GM18511 (cell line): ENCODE measurements around the gene PUS7L.
"Not testable (repeated sequence)": the region's sequence is repeated elsewhere in the genome, so short reads cannot be mapped to it uniquely, and the experiment has no call there.

Experiments used
- ATAC-seq: cut with Tn5 transposase; IDR thresholded peaks from one replicate; pipeline ENCODE4 v1.9.1; 2021; ENCODE audit warnings: mild to moderate bottlenecking, moderate library complexity; ENCODE audit not compliant: unreplicated experiment

Gene PUS7L

DNA sequence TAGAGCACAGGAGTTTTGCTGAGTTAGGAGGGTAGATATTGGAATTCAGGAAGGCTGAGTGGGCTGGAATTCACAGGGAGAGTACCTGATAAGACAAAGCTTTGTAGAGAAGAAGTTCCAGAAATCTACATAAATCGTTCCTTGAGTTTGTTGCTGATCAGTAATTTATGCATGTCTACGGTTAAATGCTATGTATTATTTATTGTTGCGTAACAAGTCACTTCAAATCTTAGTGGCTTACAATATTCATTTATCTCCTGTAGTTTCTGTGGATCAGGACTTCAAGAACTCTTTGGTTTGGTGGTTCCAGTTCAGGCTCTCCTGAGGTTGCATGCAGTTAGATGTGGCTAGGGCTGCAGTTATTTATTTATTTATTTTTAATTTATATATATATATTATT lies 7.8 kb downstream of the PUS7L start:
- ATAC-seq: no peak

DNA sequence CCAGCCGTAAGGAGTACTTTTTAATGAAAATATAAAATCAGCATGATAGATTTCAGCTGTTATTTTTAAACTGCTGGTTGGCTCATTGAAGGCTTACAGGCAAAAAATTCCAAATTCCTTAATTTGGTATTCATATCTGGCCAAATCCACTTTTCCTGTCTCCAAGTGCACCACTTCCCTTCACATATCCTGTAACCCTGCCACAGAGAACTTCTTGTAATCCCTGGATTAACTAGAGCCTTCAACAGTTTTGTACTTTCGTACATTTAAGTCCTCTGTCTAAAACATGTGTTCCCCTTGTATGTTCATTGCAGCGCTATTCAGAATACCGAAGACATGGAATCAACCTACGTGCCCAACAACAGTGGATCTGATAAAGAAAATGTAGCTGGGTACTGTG lies 9.6 kb downstream of the PUS7L start:
- ATAC-seq: no peak

DNA sequence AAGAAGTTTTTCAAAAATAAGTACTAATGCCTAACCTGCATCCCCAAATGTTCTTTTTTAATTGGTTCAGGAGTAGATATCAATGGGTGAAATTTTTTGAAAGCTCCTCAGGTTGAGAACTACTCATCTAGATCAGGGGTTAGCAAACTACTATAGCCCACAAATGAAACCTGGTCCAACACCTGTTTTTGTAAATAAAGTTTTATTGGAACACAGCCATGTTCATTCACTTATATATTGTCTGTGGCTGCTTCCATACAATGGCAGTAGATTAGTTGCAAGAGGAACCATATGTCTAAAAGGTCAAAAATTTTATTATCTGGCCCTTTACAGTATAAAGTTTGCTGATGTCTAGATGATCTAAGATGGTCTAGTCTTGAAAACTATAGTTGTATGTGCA lies 13.8 kb downstream of the PUS7L start:
- no peak for ATAC-seq

DNA sequence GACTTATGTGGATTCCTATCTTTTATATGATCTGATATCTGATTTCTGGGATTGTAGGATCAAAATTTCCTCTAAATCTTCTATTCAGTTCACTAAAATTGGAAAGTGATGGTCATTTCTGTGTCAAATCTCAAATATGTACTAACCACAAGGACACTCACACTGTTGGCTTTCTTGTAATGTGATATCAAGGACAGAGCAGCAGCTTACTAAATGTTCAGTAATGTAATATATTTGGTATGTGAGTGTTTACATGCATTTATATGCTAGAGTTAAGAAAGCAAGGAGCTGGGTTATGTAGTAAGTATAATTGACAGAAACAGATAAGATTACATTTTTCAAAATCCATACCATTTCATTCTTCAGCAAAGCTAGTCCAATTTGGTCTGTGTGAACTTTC lies 16.5 kb downstream of the PUS7L start:
- ATAC-seq: no peak

DNA sequence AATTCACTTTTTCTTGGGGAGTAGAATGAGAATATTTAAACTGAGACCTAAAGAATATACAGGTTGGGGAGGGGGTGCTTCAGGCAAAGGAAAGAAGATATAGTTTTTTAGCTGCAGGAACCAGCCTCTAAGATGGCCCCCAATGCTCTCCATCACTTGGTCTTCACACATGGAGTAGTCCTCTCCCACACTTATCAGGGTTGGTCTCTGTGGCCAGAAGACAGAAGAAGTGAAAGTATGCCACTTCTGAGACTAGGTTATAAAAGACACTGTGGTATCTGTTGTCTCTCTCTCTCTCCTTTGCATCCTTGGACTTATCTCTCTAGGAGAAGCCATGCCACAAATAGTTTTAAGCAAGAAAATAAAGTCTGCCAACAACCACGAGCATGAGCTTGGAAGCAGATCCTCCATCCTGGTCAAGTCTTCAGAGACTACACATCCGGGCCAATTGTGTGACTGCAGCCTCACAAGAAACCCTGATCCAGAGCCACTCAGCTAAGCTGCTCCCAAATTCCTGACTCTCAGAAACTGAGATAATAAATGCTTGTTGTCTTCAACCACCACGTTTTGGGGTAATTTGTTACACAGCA lies 18.0 kb downstream of the PUS7L start:
- ATAC-seq: no peak

DNA sequence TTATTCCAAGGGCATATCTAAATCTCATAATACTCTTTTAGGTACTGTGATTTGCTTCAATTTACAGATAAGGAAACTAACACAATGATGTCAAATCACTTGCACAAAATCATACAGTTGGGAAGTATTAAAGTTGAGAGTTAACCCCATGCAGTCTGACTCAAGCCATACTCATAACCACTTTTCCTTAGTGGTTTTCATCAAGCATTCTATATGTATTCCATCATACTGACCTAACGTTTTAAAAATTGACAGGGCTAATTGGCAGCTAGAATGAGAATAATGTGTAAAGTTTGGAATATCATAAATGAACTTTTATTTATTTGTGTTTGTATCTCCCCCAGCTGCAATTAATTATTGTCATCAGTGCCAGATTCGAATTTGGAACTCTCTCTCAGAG lies 20.9 kb downstream of the PUS7L start:
- ATAC-seq: no peak

DNA sequence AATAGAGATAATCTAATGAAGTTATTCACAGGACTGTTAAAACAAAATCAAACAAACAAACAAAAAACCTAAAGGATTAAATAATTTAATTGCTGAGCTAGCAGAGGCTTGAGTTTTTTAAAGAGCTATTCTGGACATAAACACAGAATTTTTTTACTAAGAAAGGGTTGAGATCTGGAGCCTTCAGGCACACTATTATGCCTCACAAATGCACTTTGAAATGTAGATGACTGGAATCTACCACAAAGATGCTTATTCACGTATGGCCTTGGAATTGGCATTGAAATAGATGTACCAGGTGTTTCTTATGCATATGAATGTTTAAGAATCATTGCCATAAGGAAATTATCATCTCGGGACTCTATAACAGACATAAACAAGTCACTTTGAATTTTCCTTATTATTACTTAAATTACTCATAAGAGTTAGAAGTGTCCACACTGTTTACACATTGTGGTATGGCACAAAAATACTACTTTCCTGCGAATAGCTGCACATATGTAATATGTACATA lies 21.6 kb downstream of the PUS7L start:
- ATAC-seq: no peak

DNA sequence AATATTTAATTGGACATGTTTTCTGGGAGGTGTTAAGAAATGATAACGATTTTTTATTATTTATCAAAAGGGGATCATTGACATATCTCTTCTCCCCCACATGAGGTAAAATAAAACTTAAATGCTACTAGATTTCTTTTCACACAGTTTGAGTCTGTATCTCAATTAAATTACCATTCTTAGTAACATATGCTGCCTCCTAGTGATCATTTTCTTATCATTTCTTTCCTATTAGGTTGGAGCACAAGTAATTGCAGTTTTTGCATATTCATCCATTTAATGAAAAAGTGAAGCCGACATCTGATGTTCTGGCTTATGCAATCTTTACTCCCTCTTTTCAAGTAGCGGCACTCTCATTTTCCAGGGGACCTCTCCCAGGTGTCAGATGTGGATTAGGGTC lies 24.9 kb downstream of the PUS7L start:
- no peak for ATAC-seq

DNA sequence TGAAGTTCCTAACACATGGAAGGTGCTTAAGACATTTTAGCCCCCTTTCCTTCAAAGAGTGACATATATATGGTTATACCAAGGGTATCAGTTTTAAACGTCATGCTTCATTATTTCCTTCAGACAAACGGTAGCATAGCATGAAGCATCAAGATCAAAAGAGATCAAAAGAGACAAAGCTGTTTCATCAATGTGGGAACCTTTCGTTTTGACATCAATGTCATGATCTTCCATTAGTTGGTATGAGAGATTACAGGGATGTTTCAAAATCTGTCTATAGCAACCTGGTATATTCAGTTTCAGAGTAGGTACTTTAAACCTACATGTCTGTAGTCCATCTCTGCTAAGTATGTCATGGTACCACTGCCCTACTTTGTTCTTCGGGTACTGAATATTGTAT lies 28.3 kb downstream of the PUS7L start:
- no peak for ATAC-seq

DNA sequence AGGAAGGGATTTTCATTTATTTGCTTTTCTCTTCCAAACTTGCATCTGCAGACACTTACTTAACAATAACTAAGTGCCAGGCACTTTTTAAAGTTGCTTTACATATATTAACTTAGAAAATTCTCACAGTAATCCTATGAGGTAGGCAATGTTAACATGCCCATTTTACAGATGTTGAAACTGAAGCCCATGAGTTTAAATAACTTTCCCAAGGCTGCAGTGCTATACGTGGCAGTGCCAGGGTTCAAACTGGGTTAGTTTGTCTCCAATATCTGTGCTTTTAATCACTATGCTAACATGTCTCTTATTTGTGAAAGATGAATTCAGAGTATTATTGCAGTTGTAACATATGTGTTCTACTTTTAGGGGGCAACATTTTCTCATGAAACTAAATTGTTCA lies 29.9 kb downstream of the PUS7L start:
- ATAC-seq: no peak

DNA sequence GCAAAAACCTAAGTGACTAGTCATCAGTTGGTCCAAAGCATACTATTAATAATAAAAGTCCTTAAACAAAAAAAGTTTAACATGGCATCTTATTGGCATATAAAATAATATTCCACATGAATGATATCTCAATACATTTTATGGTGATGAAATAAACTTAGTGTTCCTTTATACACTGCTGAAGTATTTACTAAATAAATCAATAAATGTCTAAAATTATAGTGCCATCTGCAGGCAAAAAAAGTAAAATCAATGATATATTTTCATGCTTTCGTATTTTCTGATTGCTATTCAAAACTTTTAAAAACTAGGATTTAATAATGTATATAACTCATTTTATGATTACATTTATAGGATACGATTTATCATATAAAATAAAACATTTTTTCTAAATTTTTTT lies 30.5 kb downstream of the PUS7L start:
- no peak for ATAC-seq

DNA sequence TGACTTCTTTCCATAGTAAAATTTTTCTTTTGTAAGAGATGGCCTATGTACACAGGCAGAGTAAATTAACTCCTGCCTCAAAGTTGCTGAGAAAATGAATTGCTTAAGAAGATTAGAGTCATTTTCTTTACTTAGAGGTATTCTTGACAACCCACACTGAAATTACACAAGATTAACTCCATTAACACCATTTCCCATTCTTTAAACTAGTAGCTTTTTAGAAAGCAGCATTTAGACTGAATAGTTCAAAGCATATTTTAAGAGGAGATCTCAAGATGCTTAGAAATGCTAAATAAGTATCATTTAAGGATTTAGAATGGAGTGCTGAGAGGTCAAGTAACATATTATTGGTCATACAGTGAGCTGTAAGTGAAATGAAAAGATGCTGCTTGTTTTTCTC lies 35.5 kb downstream of the PUS7L start:
- ATAC-seq: no peak

DNA sequence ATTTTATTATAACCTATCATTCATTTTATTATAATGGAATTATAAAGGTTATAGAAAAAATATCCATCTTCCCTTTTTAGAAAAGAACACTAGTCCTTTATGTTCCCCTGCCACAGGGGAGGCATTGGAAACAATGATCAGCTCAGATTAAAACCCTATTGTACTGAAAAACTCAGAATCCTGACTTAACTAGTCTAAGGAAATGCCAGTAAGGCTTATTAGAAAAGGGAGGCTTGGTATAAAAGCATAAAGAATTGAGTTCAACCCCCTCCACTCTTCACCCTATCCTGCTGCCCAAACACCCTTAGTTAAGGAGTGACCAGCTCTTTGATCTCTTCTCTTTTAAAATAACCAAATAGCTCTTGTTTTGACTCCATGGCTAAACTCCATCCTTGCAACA lies 36.0 kb downstream of the PUS7L start:
- no peak for ATAC-seq

DNA sequence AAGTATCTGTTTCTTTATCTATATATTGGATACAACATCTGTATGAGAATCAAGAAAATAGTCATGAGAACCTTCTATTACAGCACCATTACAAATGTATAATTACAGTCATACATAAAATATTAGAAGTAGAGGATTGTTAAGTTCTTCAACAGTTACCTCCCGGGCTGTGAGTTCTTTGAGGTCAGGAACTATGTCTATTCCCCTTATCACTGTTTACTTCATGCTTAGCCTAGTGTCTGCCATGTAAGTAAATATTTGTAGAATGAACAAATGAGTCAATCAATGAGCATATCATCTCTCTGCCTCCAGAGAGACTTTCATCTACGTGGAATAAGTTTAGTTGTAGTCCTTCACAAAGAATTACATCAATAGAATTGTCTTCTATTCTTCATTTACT lies 47.2 kb downstream of the PUS7L start:
- no peak for ATAC-seq

DNA sequence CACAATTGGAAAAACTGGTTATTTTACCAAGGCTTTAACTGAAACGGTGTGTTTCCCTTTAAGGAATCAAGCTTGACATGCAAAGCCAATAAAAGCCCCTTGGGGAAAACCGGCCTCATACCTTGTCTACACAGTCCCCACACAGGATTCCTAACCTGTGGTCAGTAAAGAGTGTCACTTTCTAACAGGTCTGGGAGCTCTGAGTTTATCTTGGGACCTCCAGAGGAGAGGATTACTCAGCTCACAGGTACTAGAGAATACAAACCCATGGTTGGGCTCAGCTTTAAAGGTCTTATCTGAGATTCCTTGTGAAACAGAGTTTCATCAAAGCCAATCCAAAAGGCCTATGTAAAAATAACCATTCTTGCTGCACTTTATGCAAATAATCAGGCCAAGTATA lies 54.8 kb downstream of the PUS7L start:
- not testable (repeated sequence) for ATAC-seq

DNA sequence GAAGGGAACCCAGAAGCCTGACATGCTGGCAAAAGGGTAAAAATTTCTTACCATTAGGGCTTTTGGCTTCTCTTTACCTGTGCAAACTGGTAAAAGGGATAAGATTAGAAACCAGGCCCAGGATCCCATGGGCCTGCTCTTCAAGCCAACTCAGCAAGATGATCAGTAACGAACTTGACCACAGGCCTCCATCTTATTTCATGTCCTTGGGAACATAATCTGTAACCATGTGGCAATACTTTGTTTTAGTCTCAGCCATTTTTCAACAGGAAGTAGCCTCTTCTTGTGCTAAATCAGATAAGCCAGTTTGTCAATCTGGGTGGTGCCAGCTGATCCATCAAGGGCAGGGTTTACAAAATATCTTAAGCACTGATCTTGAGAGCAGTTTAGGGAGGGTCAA lies 57.4 kb downstream of the PUS7L start:
- not testable (repeated sequence) for ATAC-seq

DNA sequence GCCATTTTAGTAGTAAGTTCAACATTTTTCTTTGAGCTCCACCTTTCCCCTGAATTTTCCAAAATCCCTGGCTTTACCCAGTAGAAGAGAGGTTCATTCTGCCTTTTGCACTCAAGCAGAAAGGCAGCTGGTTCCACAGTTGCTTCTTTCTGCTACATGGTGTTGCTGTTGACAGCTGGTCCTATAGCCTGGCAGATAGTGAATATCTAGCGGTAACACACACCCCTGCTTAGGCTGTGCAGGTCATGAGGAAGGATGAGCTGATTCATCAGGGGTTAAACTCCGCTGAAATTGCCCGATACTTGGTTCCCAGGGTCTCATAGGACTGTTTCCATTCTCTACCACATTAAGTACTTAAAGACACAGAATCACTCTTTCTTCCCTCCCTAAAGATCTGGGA lies 62.4 kb downstream of the PUS7L start:
- ATAC-seq: no peak

DNA sequence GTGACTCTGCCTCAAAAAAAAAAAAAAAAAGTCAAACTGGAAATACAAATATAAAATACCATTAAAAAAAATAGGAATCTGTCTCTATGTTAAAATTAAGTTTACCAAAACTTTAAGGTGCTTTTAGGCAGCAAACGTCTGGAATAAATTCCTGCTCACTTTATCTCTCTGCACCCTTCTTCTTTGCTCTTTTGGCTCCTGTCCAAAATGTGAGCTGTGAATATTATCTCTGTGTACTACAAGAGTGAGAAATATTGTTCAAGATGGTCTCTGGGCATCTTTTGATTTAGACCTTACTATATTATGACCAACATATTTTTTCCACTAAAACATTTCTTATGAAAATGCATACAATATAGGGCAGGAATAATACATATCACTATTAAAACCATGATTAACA lies 63.7 kb downstream of the PUS7L start:
- no peak for ATAC-seq

DNA sequence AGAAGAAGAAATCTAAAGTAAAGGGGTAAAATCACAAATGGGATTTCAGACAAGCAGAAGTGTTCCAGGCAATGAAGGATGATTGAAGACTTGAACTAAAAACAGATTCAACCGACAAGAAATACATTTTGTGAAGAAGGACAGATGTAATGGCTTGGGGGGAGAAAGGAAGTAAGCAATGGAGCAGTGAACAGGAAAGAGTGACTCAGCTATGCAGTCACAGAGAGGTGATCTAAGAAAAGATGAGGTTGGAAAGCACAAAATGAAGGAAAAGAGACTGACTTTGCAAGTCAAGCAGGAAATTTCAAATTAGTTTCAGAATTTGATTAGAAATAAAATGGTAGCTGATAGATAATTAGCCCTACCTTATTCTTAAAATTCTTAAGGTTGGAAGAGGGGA lies 66.5 kb downstream of the PUS7L start:
- ATAC-seq: no peak

DNA sequence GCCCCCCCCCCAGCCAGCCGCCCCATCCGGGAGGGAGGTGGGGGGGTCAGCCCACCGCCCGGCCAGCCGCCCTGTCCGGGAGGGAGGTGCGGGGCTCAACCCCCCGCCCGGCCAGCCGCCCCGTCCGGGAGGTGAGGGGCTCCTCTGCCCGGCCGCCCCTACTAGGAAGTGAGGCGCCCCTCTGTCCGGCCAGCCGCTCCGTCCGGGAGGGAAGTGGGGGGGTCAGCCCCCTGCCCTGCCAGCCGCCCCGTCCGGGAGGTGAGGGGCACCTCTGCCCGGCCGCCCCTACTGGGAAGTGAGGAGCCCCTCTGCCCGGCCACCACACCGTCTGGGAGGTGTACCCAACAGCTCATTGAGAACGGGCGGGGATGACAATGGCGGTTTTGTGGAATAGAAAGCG lies 73.1 kb downstream of the PUS7L start:
- ATAC-seq: not testable (repeated sequence)

DNA sequence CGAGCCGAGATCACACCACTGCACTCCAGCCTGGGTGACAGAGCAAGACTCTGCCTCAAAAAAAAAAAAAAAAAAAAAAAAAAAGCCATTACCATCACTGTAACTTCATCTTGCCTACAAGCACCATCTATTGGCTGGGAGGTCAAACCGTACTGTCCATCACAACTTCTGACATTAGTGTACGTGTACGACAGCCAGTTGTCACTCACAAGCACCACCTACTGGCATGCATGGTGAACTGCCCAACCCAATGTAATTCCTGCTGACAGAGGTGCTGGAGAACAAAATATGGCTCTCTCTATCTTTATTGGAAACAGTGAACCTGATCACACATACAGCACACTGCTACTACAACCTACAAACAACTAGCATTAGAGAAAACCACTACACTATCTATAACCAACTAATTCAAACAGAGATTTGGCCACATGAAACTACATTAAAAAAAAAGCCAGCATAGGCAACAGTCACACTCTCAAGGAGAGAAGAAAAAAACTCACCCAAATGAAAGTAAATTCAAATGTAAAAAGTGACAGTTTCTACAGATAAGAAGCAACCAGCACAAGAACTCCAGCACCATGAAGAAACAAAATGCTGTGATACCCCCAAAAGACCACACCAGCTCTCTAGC lies 82.3 kb downstream of the PUS7L start:
- ATAC-seq: peak; percentile 95

DNA sequence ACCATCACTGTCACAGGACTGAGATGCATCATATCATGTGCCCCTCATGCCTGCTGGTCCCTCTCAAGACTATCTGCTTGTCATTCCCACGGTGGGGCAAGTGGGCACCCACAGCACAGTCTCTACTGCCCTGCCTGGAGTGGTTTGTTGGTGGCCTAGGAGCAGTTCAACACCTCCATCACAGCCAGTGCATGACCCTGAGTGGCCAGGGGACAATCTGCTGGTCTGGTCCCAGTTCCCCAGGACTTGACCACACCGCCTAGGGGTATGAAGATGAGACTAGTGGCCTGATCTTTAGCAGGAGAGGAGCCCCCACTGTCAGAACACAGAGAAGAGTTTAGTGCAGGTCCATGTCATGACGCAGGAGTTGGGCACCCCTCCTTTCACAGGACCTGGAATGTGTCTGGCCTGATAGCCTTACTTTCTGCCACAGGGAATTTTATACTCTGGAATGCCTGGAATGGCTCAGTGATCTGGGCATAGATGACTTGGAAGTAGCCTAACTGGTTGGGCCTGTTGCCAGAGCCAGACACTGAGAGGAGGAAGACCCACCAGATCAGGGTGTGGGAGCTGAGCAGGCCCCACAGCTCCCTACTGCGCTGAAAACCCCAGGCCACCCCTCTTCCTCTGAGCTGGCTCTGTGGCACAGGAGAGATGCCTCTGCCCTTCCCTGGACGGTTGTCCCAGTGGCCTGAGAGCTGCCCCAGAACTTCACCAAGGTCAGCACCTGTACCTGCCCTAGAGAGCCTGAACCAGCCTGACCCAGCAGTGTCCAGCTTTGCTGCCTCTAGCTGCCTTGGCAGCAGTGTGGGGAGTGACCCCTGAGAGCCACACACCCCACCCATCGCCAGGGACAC lies 83.3 kb downstream of the PUS7L start:
- ATAC-seq: no peak
